Measurements from ENCODE around the gene GPC5. TPM values are rescaled to one million over a fixed set of nuclear protein-coding genes. Genes with fewer than 3 reads are reported as not detected.

The GPC5 gene
- total and polyA plus RNA-seq, 4 donors: 0.51 to 22.4 (median 2.0) TPM

GRCh38 chr13:91725646-91726045 is 327.2 kb downstream of the GPC5 start:
- no peaks in the 10 kb centered on the region for H3K9me3 ChIP-seq (ENCODE audit: control insufficient read depth in 4 of 4, low read length in 3 of 4)
- no peaks in the 10 kb centered on the region for H3K4me1 ChIP-seq (ENCODE audit: control insufficient read depth in 4 of 4, insufficient read depth in 4 of 4, low read length in 3 of 4)
- no peak for TF ChIP-seq EGR1 (IDR thresholded peaks at IDR 0.05; ENCODE audit: low read depth in 2 of 2)
- TF ChIP-seq REST (IDR thresholded peaks at IDR 0.05): no peak
- TF ChIP-seq FOXA2 (IDR thresholded peaks at IDR 0.05): no peak
- TF ChIP-seq RAD21 (IDR thresholded peaks at IDR 0.05): no peak
- TF ChIP-seq CTCF (IDR thresholded peaks at IDR 0.05; ENCODE audit: low read depth, low read length, missing input control): no peak
- no peak for TF ChIP-seq RXRA (IDR thresholded peaks at IDR 0.05)
- TF ChIP-seq YY1 (IDR thresholded peaks at IDR 0.05): no peak
- TF ChIP-seq TAF1 (conservative IDR thresholded peaks at IDR 0.05): no peak
- TF ChIP-seq ZBTB33 (IDR thresholded peaks at IDR 0.05): no peak
- TF ChIP-seq SP1 (IDR thresholded peaks at IDR 0.05): no peak
- no peak for TF ChIP-seq JUND (IDR thresholded peaks at IDR 0.05)
- TF ChIP-seq NR2F2 (IDR thresholded peaks at IDR 0.05): no peak
- TF ChIP-seq FOXA1 (IDR thresholded peaks at IDR 0.05): no peak
- TF ChIP-seq HNF4G (IDR thresholded peaks at IDR 0.05): no peak
- H3K9ac ChIP-seq (ENCODE audit: low read depth in 1 of 2, low read length in 2 of 2): no peak overlapping the region
- 60% methylated on average over 4 of the region's 4 CpGs for WGBS
- no peaks in the 10 kb centered on the region for H3K27me3 ChIP-seq (ENCODE audit: control insufficient read depth in 4 of 4, insufficient read depth in 4 of 4, low read length in 3 of 4)
- H3K36me3 ChIP-seq (ENCODE audit: control insufficient read depth in 4 of 4, insufficient read depth in 3 of 4, low read depth in 1 of 4, low read length in 3 of 4): no peaks in the 10 kb centered on the region
- H3K27ac ChIP-seq (ENCODE audit: low read depth in 1 of 2, low read length in 2 of 2): no peak overlapping the region
- no peak overlapping the region for H3K4me3 ChIP-seq (ENCODE audit: low read depth in 1 of 3, low read length in 3 of 3)
- no peak for DNase-seq (ENCODE audit: low spot score)

- H3K36me3 ChIP-seq (ENCODE audit: control insufficient read depth in 4 of 4, insufficient read depth in 3 of 4, low read depth in 1 of 4, low read length in 3 of 4): no peaks in the 10 kb centered on the region
- no peaks in the 10 kb centered on the region for H3K4me1 ChIP-seq (ENCODE audit: control insufficient read depth in 4 of 4, insufficient read depth in 4 of 4, low read length in 3 of 4)
- no peak overlapping the region for H3K4me3 ChIP-seq (ENCODE audit: low read depth in 1 of 3, low read length in 3 of 3)
- no peak for DNase-seq (ENCODE audit: low spot score)
- no peaks in the 10 kb centered on the region for H3K9me3 ChIP-seq (ENCODE audit: control insufficient read depth in 4 of 4, low read length in 3 of 4)
- no peak overlapping the region for H3K27ac ChIP-seq (ENCODE audit: low read depth in 1 of 2, low read length in 2 of 2)
- TF ChIP-seq SP1 (IDR thresholded peaks at IDR 0.05) (no peak), NR2F2 (IDR thresholded peaks at IDR 0.05) (no peak), YY1 (IDR thresholded peaks at IDR 0.05) (no peak), MAX (IDR thresholded peaks at IDR 0.05) (no peak), GABPA (IDR thresholded peaks at IDR 0.05 in 1 of 2, conservative IDR thresholded peaks at IDR 0.05 in 1 of 2) (no peak), ATF3 (IDR thresholded peaks at IDR 0.05) (no peak), FOXA2 (IDR thresholded peaks at IDR 0.05) (no peak), RAD21 (IDR thresholded peaks at IDR 0.05) (no peak), RXRA (IDR thresholded peaks at IDR 0.05) (no peak), HNF4A (conservative IDR thresholded peaks at IDR 0.05) (no peak), FOXA1 (IDR thresholded peaks at IDR 0.05) (no peak), EGR1 (IDR thresholded peaks at IDR 0.05; ENCODE audit: low read depth in 2 of 2) (no peak)
- no peaks in the 10 kb centered on the region for H3K27me3 ChIP-seq (ENCODE audit: control insufficient read depth in 4 of 4, insufficient read depth in 4 of 4, low read length in 3 of 4)
- WGBS: 84% methylated on average over 6 of the region's 6 CpGs
- no peak overlapping the region for H3K9ac ChIP-seq (ENCODE audit: low read depth in 1 of 2, low read length in 2 of 2)
Observed at GRCh38 chr13:91726671-91727070, 328.2 kb downstream of the GPC5 start.
